GM21367 (cell line): Measurements from ENCODE around the gene RYR3.

Source experiments
- ATAC-seq: cut with Tn5 transposase; IDR thresholded peaks from one replicate; pipeline ENCODE4 v1.9.1; 2021; ENCODE audit not compliant: unreplicated experiment

RYR3 gene

GRCh38 chr15:33638453-33638852 is 327.7 kb downstream of the RYR3 start:
- no peak for ATAC-seq

GRCh38 chr15:33639051-33639450 is 328.3 kb downstream of the RYR3 start:
- ATAC-seq = no peak

GRCh38 chr15:33639456-33639855 is 328.7 kb downstream of the RYR3 start:
- no peak for ATAC-seq

- ATAC-seq = no peak
Measured at GRCh38 chr15:33639978-33640377, 329.2 kb downstream of the RYR3 start.

GRCh38 chr15:33641069-33641468 is 330.3 kb downstream of the RYR3 start:
- ATAC-seq = no peak

- ATAC-seq = no peak
Measured at GRCh38 chr15:33644304-33644703, 333.5 kb downstream of the RYR3 start.

GRCh38 chr15:33646744-33647143 is 336.0 kb downstream of the RYR3 start:
- ATAC-seq = no peak

GRCh38 chr15:33649217-33649933 is 338.6 kb downstream of the RYR3 start:
- ATAC-seq = no peak

- no peak for ATAC-seq
Measured at GRCh38 chr15:33654860-33655259, 344.1 kb downstream of the RYR3 start.

GRCh38 chr15:33655488-33655887 is 344.7 kb downstream of the RYR3 start:
- ATAC-seq = no peak

- ATAC-seq = no peak
Measured at GRCh38 chr15:33656168-33656567, 345.4 kb downstream of the RYR3 start.

GRCh38 chr15:33660151-33660550 is 349.4 kb downstream of the RYR3 start:
- ATAC-seq = no peak

GRCh38 chr15:33662014-33662413 is 351.2 kb downstream of the RYR3 start:
- ATAC-seq = no peak

- ATAC-seq = no peak
Measured at GRCh38 chr15:33664947-33665346, 354.2 kb downstream of the RYR3 start.

GRCh38 chr15:33670567-33670966 is 359.8 kb downstream of the RYR3 start:
- no peak for ATAC-seq

- peak; percentile 92 for ATAC-seq
Measured at GRCh38 chr15:33671456-33671855, 360.7 kb downstream of the RYR3 start.

GRCh38 chr15:33675246-33675645 is 364.5 kb downstream of the RYR3 start:
- ATAC-seq = peak; percentile 46

GRCh38 chr15:33677238-33677830 is 366.6 kb downstream of the RYR3 start:
- ATAC-seq = no peak

- ATAC-seq = no peak
Measured at GRCh38 chr15:33678176-33678575, 367.4 kb downstream of the RYR3 start.

GRCh38 chr15:33678602-33679001 is 367.8 kb downstream of the RYR3 start:
- ATAC-seq = no peak

GRCh38 chr15:33679061-33679460 is 368.3 kb downstream of the RYR3 start:
- ATAC-seq = no peak

GRCh38 chr15:33680336-33680735 is 369.6 kb downstream of the RYR3 start:
- no peak for ATAC-seq
